ENCODE measurements around the gene PIEZO2. TPM values are rescaled to one million over a fixed set of nuclear protein-coding genes. Genes with fewer than 3 reads are reported as not detected.

Gene PIEZO2
- total and polyA plus RNA-seq, 10 donors = 0.42 to 13.0 (median 8.0) TPM

GRCh38 chr18:10787293-10787901 is 362.0 kb downstream of the PIEZO2 start:
- peaks cover 0 to 6% (median 0%) of the 10 kb centered on the region in 7 donors for H3K27me3 ChIP-seq (replicated peaks in 1 of 7)
- no peaks in the 10 kb centered on the region for H3K9me3 ChIP-seq
- no peak overlapping the region for H3K4me3 ChIP-seq
- intact Hi-C loops (cut with DNase I; ENCODE audit: low total_unique reads) = no loop called here
- WGBS, 5 donors = 13 to 21% (median 20%) methylated on average over 5 of the region's 5 CpGs
- DNase-seq = peak; percentile 90
- H3K27ac ChIP-seq = no peak overlapping the region
- peaks cover 0 to 22% (median 0%) of the 10 kb centered on the region in 6 donors for H3K4me1 ChIP-seq
- peak; percentile 44 to 84 (median 74) for TF ChIP-seq CTCF (IDR thresholded peaks at IDR 0.05 in 8 of 11, conservative IDR thresholded peaks at IDR 0.05 in 3 of 11)
- TF ChIP-seq POLR2A (IDR thresholded peaks at IDR 0.05) = no peak
- H3K36me3 ChIP-seq = no peaks in the 10 kb centered on the region

- Histone ChIP-seq H3K4me1 (peaks cover 0 to 11% (median 0%) of the 10 kb centered on the region in 6 donors), H3K36me3 (no peaks in the 10 kb centered on the region), H3K27ac (no peak overlapping the region), H3K27me3 (replicated peaks in 1 of 7) (peaks cover 0 to 6% (median 0%) of the 10 kb centered on the region in 7 donors), H3K4me3 (no peak overlapping the region), H3K9me3 (no peaks in the 10 kb centered on the region)
- 61 to 75% (median 62%) methylated on average over 3 of the region's 3 CpGs for WGBS, 5 donors
- intact Hi-C loops (cut with DNase I; ENCODE audit: low total_unique reads) = no loop called here
- TF ChIP-seq CTCF (IDR thresholded peaks at IDR 0.05 in 8 of 11, conservative IDR thresholded peaks at IDR 0.05 in 3 of 11) (no peak), POLR2AphosphoS5 (IDR thresholded peaks at IDR 0.05) (no peak), POLR2A (IDR thresholded peaks at IDR 0.05) (no peak)
- no peak for DNase-seq
Measured at GRCh38 chr18:10785798-10786197, 363.6 kb downstream of the PIEZO2 start.

- intact Hi-C loops (cut with DNase I; ENCODE audit: low total_unique reads) = no loop called here
- H3K27ac ChIP-seq = no peak overlapping the region
- TF ChIP-seq POLR2A (IDR thresholded peaks at IDR 0.05) = no peak
- TF ChIP-seq CTCF (IDR thresholded peaks at IDR 0.05 in 8 of 11, conservative IDR thresholded peaks at IDR 0.05 in 3 of 11) = no peak
- no peak for TF ChIP-seq POLR2AphosphoS5 (IDR thresholded peaks at IDR 0.05)
- no peaks in the 10 kb centered on the region for H3K9me3 ChIP-seq
- 76 to 88% (median 77%) methylated on average over 7 of the region's 7 CpGs for WGBS, 5 donors
- H3K4me3 ChIP-seq = no peak overlapping the region
- DNase-seq = no peak
- H3K36me3 ChIP-seq = no peaks in the 10 kb centered on the region
- peaks cover 0 to 11% (median 0%) of the 10 kb centered on the region in 6 donors for H3K4me1 ChIP-seq
- peaks cover 0 to 15% (median 0%) of the 10 kb centered on the region in 7 donors for H3K27me3 ChIP-seq (replicated peaks in 1 of 7)
Measured at GRCh38 chr18:10784596-10785202, 364.7 kb downstream of the PIEZO2 start.

- intact Hi-C loops (cut with DNase I; ENCODE audit: low total_unique reads) = no loop called here
- no peak overlapping the region for H3K27ac ChIP-seq
- no peaks in the 10 kb centered on the region for H3K36me3 ChIP-seq
- DNase-seq = no peak
- no peak for TF ChIP-seq CTCF (IDR thresholded peaks at IDR 0.05 in 8 of 11, conservative IDR thresholded peaks at IDR 0.05 in 3 of 11)
- no peak for TF ChIP-seq POLR2AphosphoS5 (IDR thresholded peaks at IDR 0.05)
- no peak for TF ChIP-seq POLR2A (IDR thresholded peaks at IDR 0.05)
- 89 to 94% (median 91%) methylated on average over 5 of the region's 5 CpGs for WGBS, 5 donors
- H3K9me3 ChIP-seq = no peaks in the 10 kb centered on the region
- peaks cover 0 to 11% (median 0%) of the 10 kb centered on the region in 6 donors for H3K4me1 ChIP-seq
- H3K27me3 ChIP-seq (replicated peaks in 1 of 7) = peaks cover 0 to 15% (median 0%) of the 10 kb centered on the region in 7 donors
- H3K4me3 ChIP-seq = no peak overlapping the region
Measured at GRCh38 chr18:10783941-10784340, 365.4 kb downstream of the PIEZO2 start.

Data from spleen (tissue), 11 donors.